ENCODE data around the gene STX19. TPM values are rescaled to one million over a fixed set of nuclear protein-coding genes. Genes with fewer than 3 reads are reported as not detected.

STX19 gene
- 0.74 and 2.0 TPM in 2 replicates for total RNA-seq

GRCh38 chr3:94028093-94028837 lies at the start of gene STX19:
Gene STX19 (minus strand): TSS chr3:94028597. CDS start chr3:94015269, 13,328 bp downstream.

DNA sequence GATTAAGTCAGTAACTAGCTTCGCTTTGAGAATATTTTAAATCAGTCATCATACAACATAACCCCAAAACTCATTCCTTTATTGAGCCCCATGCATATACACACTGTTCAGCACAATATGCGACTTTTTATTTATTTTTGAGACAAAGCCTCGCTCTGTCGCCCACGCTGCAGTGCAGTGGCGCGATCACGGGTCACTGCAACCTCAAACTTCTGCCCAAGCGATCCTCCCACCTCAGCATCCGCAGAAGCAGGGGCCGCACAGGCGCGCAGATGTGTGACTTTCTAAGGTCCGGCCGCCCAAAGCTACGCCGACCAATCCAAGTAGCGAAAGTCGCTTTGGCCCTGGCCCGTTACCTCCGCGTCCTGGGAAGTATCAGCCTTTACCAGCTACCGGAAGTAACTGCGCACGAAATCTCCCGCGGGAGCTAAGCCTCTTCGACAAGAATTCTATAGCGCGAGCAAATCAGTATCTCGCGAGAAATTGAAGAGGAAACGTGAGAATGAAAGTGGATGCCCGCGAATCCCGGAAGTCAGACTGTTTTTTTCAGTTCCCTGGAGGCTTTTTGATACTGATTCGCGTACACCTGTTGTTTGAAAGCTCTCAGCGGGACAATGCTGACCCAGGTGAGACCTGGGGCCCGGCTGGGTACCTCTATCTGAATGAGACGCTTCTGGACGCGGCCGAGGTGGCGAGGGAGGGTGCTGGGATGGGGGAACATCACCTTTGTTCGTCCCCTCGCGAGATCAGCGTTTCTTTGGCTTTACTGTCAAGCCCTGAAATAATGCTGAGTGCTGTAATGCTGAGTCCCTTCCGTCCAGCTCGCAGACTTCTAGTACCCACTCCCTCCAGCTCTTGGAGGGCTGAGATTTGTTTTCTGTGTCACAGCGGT lies 34.4 kb upstream of the STX19 start, which contains the start of the genes DHFR2 and NSUN3:
DHFR2 (minus strand) TSS at position 404 of the 892 bp plus-strand sequence. CDS start 1,405 bp downstream, outside the sequence.
NSUN3 (plus strand) TSS at position 549 of the 892 bp plus-strand sequence; CDS start at position 615, 66 bp downstream.

DNA sequence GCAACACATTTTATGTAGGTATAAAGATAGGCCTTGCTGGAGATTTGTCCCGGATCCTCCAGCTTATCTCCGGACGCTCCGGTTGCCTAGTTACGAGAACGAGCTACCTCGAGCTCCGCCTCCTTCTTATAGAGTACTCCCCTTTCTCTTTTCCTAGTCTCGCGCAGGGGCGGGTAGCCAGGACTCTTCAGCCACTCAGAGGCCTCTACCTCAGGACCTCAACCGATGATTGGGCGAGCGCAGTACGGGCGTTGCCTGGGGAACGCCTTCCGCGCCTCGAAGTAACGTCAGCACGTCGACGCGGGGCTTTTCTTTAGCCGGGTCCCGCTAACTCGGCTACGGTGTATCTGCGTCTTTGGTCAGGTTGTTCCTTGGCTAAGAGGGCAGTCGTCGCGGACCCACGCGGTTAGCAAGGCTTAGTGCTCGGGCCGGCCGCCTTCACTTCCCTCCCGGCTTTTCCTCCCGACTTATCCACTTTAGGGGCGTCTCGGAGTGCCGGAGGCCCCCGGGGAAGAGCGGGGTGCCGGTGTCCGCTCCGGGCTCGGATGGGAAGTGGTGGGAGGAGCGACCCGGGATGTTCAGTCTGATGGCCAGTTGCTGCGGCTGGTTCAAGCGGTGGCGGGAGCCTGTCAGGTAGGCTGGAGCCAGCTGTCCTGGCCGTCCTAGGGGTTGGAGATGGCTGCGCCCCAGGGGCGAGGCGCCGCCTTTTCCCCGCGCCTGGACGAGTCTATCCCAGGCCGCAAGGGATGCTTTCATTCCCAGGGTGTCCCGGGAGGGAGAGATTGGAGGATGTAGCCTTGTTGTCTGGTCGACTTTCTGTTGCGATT lies 48.3 kb downstream of the STX19 start, which contains the start of gene ARL13B:
ARL13B (plus strand) TSS at position 306 of the 827 bp plus-strand sequence; CDS start at position 575, 269 bp downstream.

GRCh38 chr3:93973131-93974126 lies 55.0 kb downstream of the STX19 start, which contains the start of gene PROS1:
Gene PROS1 (minus strand): TSS chr3:93973896. CDS start chr3:93973749, 147 bp downstream.

Other genes with a start within 250 kb of the STX19 start
- 3.5 and 4.3 TPM in 2 replicates for gene PROS1, start 54.7 kb downstream of the STX19 start, total RNA-seq
- 3.5 and 6.1 TPM in 2 replicates for gene ARL13B, start 48.4 kb downstream of the STX19 start, total RNA-seq
- gene DHFR2, start 34.3 kb upstream of the STX19 start, total RNA-seq: 2.5 and 2.9 TPM in 2 replicates
- gene NSUN3, start 34.5 kb upstream of the STX19 start, total RNA-seq: 2.2 and 6.1 TPM in 2 replicates

All from airway epithelial cell (primary cell).